ENCODE data around the gene PDGFB. TPM values are rescaled to one million over a fixed set of nuclear protein-coding genes. Genes with fewer than 3 reads are reported as not detected.

The PDGFB gene
- total and polyA plus RNA-seq, 2 donors (not counting 1 experiment from before 2014, with no cell fraction given), result 0.04 TPM; not detected in 1

DNA sequence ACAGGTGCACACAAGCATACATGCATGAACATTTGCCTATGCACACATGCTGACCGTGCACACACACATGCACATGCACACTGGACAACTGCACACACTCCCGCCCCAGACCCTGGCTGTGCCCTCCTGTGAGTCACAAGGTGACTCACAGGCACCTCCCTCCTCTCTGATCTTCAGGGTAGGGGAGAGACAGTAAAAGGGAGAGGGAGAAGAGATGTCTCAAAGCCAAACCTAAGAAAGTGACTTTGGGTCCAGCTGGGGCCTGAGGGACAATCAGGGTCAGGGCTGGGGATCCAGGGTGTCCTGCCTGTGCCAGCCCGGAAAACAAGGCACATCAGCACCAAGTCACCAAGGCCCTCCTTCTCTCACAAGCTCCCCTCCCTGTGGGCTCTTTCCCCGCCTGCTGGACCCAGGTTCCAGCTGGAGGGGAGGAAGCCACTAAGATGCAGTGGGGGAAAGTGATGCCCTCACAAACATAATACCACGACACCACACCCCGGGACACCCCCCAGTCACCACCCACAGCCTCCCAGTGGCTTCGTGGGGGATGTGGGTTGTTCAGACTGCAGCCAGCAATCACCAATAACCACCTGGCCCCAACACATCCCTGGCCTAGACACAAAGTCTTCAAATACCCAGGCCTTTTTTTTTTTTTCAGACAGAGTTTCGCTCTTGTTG, 39.3 kb downstream of the PDGFB start:
- no peaks in the 10 kb centered on the region for H3K4me1 ChIP-seq (ENCODE audit: control insufficient read depth in 2 of 2, insufficient read depth in 2 of 2, low read length in 2 of 2)
- H3K36me3 ChIP-seq (replicated peaks in 1 of 2; ENCODE audit: control extremely low read depth in 1 of 2, control insufficient read depth in 1 of 2, extremely low read depth in 1 of 2, insufficient read depth in 2 of 2, low read length in 1 of 2), result no peaks in the 10 kb centered on the region
- H3K27me3 ChIP-seq (replicated peaks in 1 of 4; ENCODE audit: control extremely low read depth in 1 of 4, control insufficient read depth in 3 of 4, insufficient read depth in 4 of 4, low read length in 3 of 4), result peaks cover 0 to 8% (median 0%) of the 10 kb centered on the region in 4 experiments
- intact Hi-C loops (cut with micrococcal nuclease), result no loop called here
- H3K9ac ChIP-seq (ENCODE audit: low read length), result no peak overlapping the region
- Mint-ChIP-seq H3K4me3 (peak overlapping the region; percentile 16), H3K27ac (no peak overlapping the region), H3K4me1 (peaks cover 11% of the 10 kb centered on the region), H3K27me3 (peaks cover 21% of the 10 kb centered on the region), H3K9me3 (ENCODE audit: insufficient read depth) (no peaks in the 10 kb centered on the region)
- no peak overlapping the region for H3K27ac ChIP-seq (ENCODE audit: low read length in 2 of 2)
- no peak overlapping the region for H3K4me3 ChIP-seq (ENCODE audit: control extremely low read depth in 1 of 5, extremely low read depth in 1 of 5, insufficient read depth in 1 of 5, low read depth in 2 of 5, low read length in 4 of 5)
- ATAC-seq (ENCODE audit: low read depth) (peak; percentile 31), DNase-seq (no peak)
- ChIA-PET CTCF (interaction anchor here (0.6 kb wide), 1 partner anchor 110 kb away, joined by 3 read pairs; no protein-coding TSS in a partner anchor), POLR2A (no interaction called here)
- H3K4me2 ChIP-seq (replicated peaks; ENCODE audit: low read depth, low read length, poor library complexity, severe bottlenecking), result no peak overlapping the region
- H2AFZ ChIP-seq (ENCODE audit: insufficient read depth, low read depth, low read length, poor library complexity, severe bottlenecking), result no peak overlapping the region
- WGBS (ENCODE audit: insufficient coverage), result no CpG with 5 or more reads among the region's 8 CpGs
- H3K79me2 ChIP-seq (ENCODE audit: control insufficient read depth, insufficient read depth, low read length), result no peaks in the 10 kb centered on the region
- H3K9me3 ChIP-seq (ENCODE audit: control extremely low read depth in 1 of 3, control insufficient read depth in 2 of 3, insufficient read depth in 1 of 3, low read length in 2 of 3), result no peaks in the 10 kb centered on the region
- TF ChIP-seq EZH2 (IDR thresholded peaks at IDR 0.05; ENCODE audit: borderline replicate concordance, insufficient read depth, low read depth, low read length, poor library complexity, severe bottlenecking), result no peak
- TF ChIP-seq, protein P1, sequence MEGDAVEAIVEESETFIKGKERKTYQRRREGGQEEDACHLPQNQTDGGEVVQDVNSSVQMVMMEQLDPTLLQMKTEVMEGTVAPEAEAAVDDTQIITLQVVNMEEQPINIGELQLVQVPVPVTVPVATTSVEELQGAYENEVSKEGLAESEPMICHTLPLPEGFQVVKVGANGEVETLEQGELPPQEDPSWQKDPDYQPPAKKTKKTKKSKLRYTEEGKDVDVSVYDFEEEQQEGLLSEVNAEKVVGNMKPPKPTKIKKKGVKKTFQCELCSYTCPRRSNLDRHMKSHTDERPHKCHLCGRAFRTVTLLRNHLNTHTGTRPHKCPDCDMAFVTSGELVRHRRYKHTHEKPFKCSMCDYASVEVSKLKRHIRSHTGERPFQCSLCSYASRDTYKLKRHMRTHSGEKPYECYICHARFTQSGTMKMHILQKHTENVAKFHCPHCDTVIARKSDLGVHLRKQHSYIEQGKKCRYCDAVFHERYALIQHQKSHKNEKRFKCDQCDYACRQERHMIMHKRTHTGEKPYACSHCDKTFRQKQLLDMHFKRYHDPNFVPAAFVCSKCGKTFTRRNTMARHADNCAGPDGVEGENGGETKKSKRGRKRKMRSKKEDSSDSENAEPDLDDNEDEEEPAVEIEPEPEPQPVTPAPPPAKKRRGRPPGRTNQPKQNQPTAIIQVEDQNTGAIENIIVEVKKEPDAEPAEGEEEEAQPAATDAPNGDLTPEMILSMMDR (IDR thresholded peaks at IDR 0.05), result no peak
- no peaks in the 10 kb centered on the region for H4K20me1 ChIP-seq (ENCODE audit: control insufficient read depth, insufficient read depth, low read length, poor library complexity, severe bottlenecking)

DNA sequence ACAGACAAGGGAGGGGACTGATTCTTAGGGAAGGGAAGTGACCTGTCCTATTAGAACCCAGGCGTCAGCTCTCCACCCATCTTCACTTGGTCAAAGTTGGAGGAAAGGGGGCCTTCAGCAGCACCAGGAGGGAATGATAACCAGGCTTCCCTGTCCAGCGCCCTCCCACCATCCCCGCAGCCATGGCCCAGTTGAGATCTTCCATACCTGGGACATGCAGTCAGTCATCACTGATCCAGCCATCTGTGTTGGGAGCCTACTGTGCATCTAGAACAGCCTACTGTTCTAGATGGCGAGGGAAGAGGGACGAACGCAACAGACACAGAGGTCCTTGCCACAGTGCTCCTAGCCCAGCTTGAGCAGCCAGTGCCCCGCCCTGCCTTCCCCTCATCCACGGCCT, 40.6 kb downstream of the PDGFB start:
- intact Hi-C loops (cut with micrococcal nuclease), result no loop called here
- peaks cover 11% of the 10 kb centered on the region for H3K4me1 Mint-ChIP-seq
- Histone ChIP-seq H3K27me3 (replicated peaks in 1 of 4; ENCODE audit: control extremely low read depth in 1 of 4, control insufficient read depth in 3 of 4, insufficient read depth in 4 of 4, low read length in 3 of 4) (peaks cover 0 to 8% (median 0%) of the 10 kb centered on the region in 4 experiments), H2AFZ (ENCODE audit: insufficient read depth, low read depth, low read length, poor library complexity, severe bottlenecking) (no peak overlapping the region), H3K36me3 (replicated peaks in 1 of 2; ENCODE audit: control extremely low read depth in 1 of 2, control insufficient read depth in 1 of 2, extremely low read depth in 1 of 2, insufficient read depth in 2 of 2, low read length in 1 of 2) (no peaks in the 10 kb centered on the region), H3K27ac (ENCODE audit: low read length in 2 of 2) (no peak overlapping the region), H3K4me3 (ENCODE audit: control extremely low read depth in 1 of 5, extremely low read depth in 1 of 5, insufficient read depth in 1 of 5, low read depth in 2 of 5, low read length in 4 of 5) (no peak overlapping the region), H3K79me2 (ENCODE audit: control insufficient read depth, insufficient read depth, low read length) (no peaks in the 10 kb centered on the region), H3K4me1 (ENCODE audit: control insufficient read depth in 2 of 2, insufficient read depth in 2 of 2, low read length in 2 of 2) (no peaks in the 10 kb centered on the region), H3K4me2 (replicated peaks; ENCODE audit: low read depth, low read length, poor library complexity, severe bottlenecking) (no peak overlapping the region), H4K20me1 (ENCODE audit: control insufficient read depth, insufficient read depth, low read length, poor library complexity, severe bottlenecking) (no peaks in the 10 kb centered on the region), H3K9me3 (ENCODE audit: control extremely low read depth in 1 of 3, control insufficient read depth in 2 of 3, insufficient read depth in 1 of 3, low read length in 2 of 3) (no peaks in the 10 kb centered on the region), H3K9ac (ENCODE audit: low read length) (no peak overlapping the region)
- H3K27ac Mint-ChIP-seq, result no peak overlapping the region
- peaks cover 21% of the 10 kb centered on the region for H3K27me3 Mint-ChIP-seq
- ChIA-PET CTCF (interaction anchor here (0.6 kb wide), 1 partner anchor 55 kb away, joined by 4 read pairs; no protein-coding TSS in a partner anchor), POLR2A (no interaction called here)
- no peak for DNase-seq
- no peak for TF ChIP-seq EZH2 (IDR thresholded peaks at IDR 0.05; ENCODE audit: borderline replicate concordance, insufficient read depth, low read depth, low read length, poor library complexity, severe bottlenecking)
- TF ChIP-seq, protein P1 (IDR thresholded peaks at IDR 0.05), result no peak
- WGBS (ENCODE audit: insufficient coverage), result 89% methylated on average over 7 of the region's 8 CpGs
- H3K4me3 Mint-ChIP-seq, result no peak overlapping the region
- no peaks in the 10 kb centered on the region for H3K9me3 Mint-ChIP-seq (ENCODE audit: insufficient read depth)
- no peak for ATAC-seq (ENCODE audit: low read depth)

All from B cell (primary cell).